Ectodermal cell (in vitro differentiated cells): ENCODE measurements around the gene SDC1.

Experiments used
- H3K27ac ChIP-seq: 2 replicates; pipeline ENCODE4 v1.7.0; 2013; ENCODE audit warnings: mild to moderate bottlenecking, low read depth, low read length; ENCODE audit not compliant: insufficient read depth, poor library complexity, severe bottlenecking
- H3K27me3 ChIP-seq: 2 replicates; pipeline ENCODE4 v1.7.0; 2013; ENCODE audit warnings: mild to moderate bottlenecking, low read length; ENCODE audit not compliant: insufficient read depth, control insufficient read depth, poor library complexity, severe bottlenecking
- H3K36me3 ChIP-seq: one replicate; pipeline ENCODE4 v1.7.0; 2013; ENCODE audit warnings: low read length; ENCODE audit not compliant: control insufficient read depth, insufficient read depth
- H3K4me1 ChIP-seq: one replicate; pipeline ENCODE4 v1.7.0; 2013; ENCODE audit warnings: low read length; ENCODE audit not compliant: control insufficient read depth, insufficient read depth
- H3K4me3 ChIP-seq: 2 replicates; pipeline ENCODE4 v1.7.0; 2013; ENCODE audit warnings: low read depth, low read length, control low read depth; ENCODE audit not compliant: insufficient read depth
- H3K9me3 ChIP-seq: 2 replicates; pipeline ENCODE4 v1.7.0; 2013; ENCODE audit warnings: mild to moderate bottlenecking, low read length, moderate library complexity; ENCODE audit not compliant: control insufficient read depth
- WGBS, 2 experiments: methylation state at CpG; one replicate each; pipeline ENCODE4 v1.1.7; 2013; ENCODE audit warnings: missing lambda C conversion rate in 2 of 2; 5-methylcytosine and 5-hydroxymethylcytosine counted together

SDC1 gene

DNA sequence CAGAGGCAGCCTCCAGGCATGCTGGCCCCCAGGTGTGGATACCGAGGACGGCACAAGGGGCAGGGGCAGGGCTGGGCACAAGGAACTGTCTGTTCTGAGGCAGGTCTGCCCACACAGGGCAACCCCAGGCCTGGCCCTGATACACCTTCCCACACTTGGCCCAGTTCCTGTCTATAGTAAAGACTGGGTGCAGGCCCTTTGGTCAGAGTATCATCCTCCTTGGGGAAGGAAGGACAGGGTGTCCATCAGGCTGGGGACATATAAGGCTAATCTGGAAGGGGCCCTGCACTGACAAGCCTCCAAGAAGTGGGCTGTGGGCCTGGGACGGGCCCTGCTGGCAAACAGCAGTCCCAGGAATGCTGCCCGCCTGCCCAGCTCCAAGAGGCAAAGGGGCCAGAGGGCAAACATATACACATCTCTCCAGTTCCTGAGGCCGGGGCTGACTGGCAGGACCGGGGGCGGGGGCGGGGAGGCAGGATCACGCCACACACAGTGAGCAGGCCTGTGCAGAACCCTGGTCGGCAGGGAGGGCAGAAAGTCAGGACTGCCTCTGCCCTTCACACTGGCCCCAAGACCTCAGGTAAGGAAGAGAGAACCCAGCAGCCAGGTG, 18.9 kb downstream of the SDC1 start:
- Histone ChIP-seq H3K27ac (no peak overlapping the region), H3K9me3 (no peaks in the 10 kb centered on the region), H3K27me3 (no peaks in the 10 kb centered on the region), H3K4me1 (peaks cover 1% of the 10 kb centered on the region), H3K36me3 (peaks cover 25% of the 10 kb centered on the region), H3K4me3 (no peak overlapping the region)
- WGBS, 2 experiments = 89 to 93% methylated on average over 10 of the region's 10 CpGs

DNA sequence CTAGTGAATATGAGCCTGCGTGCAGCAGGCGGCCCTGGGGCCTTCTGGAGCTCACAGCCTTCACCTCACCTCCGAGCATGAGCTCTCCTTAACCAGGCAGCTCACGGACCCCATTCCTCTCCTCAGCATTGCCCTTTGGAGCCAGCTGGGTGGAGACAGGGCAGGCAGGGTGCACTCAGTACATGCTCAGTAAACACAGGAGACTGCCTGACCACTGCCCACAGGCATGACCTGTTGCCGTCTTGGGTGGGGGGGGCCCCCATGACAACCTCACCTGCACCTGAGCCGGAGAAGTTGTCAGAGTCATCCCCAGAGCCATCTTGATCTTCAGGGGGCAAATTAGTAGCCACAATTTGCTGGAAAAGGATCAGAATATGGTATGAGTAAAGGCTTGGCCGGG, 19.9 kb downstream of the SDC1 start:
- Histone ChIP-seq H3K36me3 (peaks cover 25% of the 10 kb centered on the region), H3K4me1 (no peaks in the 10 kb centered on the region), H3K4me3 (no peak overlapping the region), H3K27me3 (no peaks in the 10 kb centered on the region), H3K9me3 (no peaks in the 10 kb centered on the region), H3K27ac (no peak overlapping the region)
- 80 to 81% methylated on average over 7 of the region's 7 CpGs for WGBS, 2 experiments

DNA sequence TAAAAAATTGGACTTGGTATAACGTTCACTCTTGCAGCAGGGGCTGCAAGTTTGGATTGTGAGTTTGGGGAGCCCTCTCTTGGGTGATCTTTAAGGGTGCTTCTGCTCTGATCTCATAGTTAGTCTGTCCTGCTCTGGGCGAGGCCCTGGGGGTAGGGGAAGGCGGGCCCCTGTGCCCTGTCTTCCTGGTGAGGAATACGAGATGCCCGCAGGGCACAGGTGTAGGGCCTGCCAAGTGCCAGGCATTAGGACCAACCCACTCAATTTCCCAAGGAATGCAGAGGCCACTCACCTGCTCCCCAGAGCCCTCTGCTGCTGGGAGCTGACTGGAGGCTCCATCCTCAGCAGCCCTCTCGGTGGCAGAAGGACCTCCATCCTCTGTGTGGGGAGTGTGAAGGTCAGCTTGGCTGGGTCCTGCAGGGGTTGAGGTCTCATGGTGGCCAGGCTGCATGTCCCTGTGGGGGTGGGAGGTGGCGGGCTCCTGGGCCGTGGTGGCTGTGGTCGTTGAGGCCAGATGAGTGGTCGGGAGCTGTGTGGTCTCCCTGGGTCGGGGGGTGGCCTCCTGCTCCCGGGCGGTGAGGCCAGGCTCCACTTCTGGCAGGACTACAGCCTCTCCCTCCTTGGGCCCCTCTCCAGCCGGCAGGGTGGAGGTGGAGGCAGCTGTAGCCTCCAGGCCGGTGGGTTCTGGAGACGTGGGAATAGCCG, 21.3 kb downstream of the SDC1 start:
- Histone ChIP-seq H3K27ac (no peak overlapping the region), H3K27me3 (no peaks in the 10 kb centered on the region), H3K9me3 (no peaks in the 10 kb centered on the region), H3K36me3 (peaks cover 25% of the 10 kb centered on the region), H3K4me3 (no peak overlapping the region), H3K4me1 (no peaks in the 10 kb centered on the region)
- 95 to 97% methylated on average over 17 of the region's 17 CpGs for WGBS, 2 experiments

DNA sequence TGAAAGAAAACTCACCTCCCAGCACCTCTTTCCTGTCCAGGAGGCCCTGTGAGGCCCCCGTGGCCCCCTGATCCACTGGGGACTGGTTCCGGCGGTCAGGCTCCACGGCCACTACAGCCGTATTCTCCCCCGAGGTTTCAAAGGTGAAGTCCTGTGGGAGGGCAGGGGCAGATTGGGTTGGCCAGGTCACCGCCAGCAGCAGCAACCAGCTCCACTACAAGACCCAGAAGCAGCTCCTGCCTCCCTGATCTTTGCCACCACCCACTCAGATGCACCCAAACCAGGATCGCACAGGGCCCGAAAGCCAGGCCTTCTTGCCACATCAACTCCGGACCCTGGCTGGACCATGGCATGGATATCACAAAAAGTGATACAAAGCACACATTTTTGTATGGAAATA, 21.9 kb downstream of the SDC1 start:
- Histone ChIP-seq H3K36me3 (peaks cover 25% of the 10 kb centered on the region), H3K27me3 (no peaks in the 10 kb centered on the region), H3K4me3 (no peak overlapping the region), H3K27ac (no peak overlapping the region), H3K9me3 (no peaks in the 10 kb centered on the region), H3K4me1 (no peaks in the 10 kb centered on the region)
- 93 to 97% methylated on average over 10 of the region's 10 CpGs for WGBS, 2 experiments

DNA sequence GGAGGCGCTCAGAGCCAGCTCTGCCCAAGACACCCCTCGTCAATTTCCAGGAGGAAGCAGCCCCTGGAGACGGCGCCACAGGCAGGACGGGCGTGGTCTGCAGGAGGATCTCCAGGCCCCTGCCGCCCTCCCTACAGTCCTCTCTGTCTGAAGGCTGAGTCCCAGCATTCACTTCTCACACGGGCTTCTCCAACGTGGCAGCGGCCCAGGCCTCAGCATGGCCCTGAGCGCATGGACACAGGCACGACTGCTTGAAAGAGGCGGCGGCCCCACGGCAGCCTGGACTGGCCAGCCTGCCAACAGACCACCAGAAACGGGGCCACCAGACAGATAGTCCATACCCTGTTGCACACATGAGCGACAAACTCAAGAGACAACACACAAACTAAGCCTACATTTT, 23.3 kb downstream of the SDC1 start:
- Histone ChIP-seq H3K9me3 (no peaks in the 10 kb centered on the region), H3K27me3 (no peaks in the 10 kb centered on the region), H3K4me1 (no peaks in the 10 kb centered on the region), H3K4me3 (no peak overlapping the region), H3K36me3 (peaks cover 25% of the 10 kb centered on the region), H3K27ac (no peak overlapping the region)
- 94 to 95% methylated on average over 17 of the region's 17 CpGs for WGBS, 2 experiments

DNA sequence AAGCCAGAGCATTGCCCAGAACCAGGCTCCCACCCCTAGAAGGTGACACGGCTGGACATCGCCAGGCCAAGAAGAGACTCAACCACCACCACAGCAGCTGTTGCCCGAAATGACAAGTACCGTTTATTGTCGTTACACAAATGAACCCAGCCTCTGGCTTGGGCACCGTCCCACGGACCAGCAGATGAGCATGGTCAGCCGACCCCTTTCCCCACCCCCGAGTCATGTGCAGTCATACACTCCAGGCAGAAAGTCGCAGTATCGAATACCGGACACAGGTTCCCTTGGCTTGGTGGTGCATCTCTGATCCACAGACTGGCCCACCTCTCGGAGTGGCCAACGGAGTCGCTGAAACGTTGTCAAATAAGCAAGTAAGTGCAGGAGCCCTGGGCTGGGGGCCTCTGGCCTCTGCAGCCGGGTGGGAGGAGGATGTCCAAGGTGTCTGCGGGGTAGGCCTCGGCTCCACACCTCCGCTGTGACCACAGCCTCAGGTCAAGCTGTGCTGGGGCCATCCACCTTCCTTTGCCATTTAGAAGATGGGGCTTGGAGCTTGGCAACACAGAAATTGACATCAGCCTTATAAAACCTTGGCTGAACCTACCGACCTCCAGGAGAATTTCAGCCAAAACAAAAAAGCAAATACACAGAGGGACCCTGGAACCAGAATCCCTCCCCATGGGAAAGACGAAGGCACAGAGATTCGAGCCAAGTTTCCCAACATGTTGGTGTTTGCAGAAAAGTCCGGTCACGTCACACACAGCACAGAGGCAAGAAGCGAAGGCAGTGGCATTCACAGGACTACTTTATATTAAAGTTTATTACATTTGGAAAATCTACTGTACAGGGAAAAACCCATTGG, 24.0 kb downstream of the SDC1 start:
- H3K9me3 ChIP-seq = no peaks in the 10 kb centered on the region
- 95 to 96% methylated on average over 26 of the region's 26 CpGs for WGBS, 2 experiments
- peaks cover 25% of the 10 kb centered on the region for H3K36me3 ChIP-seq
- H3K4me3 ChIP-seq = no peak overlapping the region
- no peak overlapping the region for H3K27ac ChIP-seq
- H3K4me1 ChIP-seq = no peaks in the 10 kb centered on the region
- H3K27me3 ChIP-seq = no peaks in the 10 kb centered on the region

DNA sequence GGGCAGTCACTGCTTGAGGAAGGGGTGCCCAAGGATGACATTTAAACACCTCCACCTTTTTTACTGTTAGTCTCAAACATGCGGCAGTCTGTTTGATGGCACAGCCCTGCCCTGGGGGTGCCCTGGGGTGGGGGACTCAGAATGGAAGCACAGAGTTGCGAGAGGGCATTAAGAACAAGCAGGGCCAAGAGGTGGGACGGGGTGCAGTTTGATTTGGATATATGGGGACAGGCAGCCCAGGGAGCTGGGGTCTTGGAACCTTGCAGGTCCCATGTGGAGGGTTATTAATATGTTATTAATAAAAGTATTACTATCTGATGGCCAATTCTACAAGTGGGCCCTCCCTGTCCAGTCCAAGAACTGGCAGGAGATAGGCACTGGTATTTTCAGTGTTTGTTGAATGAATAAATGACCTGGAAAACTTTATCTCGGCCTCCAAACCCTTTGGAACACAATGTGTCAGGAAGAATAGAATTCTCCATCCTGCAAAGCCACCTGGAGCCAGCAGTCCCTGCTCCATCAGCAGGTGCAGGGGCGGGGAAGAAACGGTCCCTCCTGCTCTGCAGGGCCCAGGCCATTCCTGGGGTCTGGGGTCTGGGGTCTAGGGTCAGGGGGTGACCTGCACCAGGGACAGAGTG, 25.2 kb downstream of the SDC1 start:
- no peaks in the 10 kb centered on the region for H3K4me1 ChIP-seq
- H3K9me3 ChIP-seq = no peaks in the 10 kb centered on the region
- peaks cover 25% of the 10 kb centered on the region for H3K36me3 ChIP-seq
- WGBS, 2 experiments = 93 to 94% methylated on average over 6 of the region's 6 CpGs
- no peak overlapping the region for H3K27ac ChIP-seq
- no peak overlapping the region for H3K4me3 ChIP-seq
- no peaks in the 10 kb centered on the region for H3K27me3 ChIP-seq

DNA sequence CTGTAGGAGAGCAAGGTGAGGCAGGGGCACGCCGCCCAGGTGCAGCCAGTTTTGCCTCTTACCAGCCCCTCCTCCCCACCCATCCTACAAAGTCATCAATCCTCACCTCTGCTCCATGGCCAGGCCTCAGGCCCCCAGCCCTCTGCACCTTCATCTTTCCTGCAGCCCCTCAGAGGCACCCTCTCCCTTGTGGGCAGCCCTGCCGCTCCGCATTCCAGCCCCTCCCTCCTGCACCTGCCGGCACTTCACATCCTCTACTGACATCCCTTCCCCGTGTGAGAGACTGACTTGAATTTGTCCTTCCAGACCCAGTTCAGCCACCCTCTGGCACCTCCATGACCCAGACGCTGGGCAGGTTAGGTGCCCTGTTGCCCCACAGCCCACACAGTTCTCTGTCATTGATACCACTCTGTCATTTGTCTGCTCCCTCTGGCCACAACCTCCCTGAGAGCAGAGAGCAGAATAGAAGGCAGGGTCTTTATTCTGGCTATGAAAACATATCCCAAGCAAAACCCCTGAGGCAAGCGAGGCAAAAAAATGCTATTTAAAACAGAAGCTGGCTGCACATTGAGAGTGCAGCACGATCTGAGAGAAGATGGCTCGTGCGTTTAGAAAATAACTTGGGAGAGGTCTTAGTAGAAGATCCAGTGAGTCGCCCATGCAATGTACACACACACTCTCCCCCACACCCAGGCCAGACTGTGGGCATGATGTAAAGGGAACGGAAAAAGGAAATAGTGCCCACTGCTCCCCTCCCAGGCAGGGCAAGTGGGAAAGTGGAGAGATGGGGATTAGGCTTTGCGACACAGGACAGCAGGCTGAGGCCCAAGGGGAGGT, 25.9 kb downstream of the SDC1 start:
- Histone ChIP-seq H3K27me3 (no peaks in the 10 kb centered on the region), H3K36me3 (peaks cover 24% of the 10 kb centered on the region), H3K27ac (no peak overlapping the region), H3K4me1 (no peaks in the 10 kb centered on the region), H3K4me3 (no peak overlapping the region), H3K9me3 (no peaks in the 10 kb centered on the region)
- 79 to 80% methylated on average over 13 to 14 of the region's 14 CpGs for WGBS, 2 experiments

DNA sequence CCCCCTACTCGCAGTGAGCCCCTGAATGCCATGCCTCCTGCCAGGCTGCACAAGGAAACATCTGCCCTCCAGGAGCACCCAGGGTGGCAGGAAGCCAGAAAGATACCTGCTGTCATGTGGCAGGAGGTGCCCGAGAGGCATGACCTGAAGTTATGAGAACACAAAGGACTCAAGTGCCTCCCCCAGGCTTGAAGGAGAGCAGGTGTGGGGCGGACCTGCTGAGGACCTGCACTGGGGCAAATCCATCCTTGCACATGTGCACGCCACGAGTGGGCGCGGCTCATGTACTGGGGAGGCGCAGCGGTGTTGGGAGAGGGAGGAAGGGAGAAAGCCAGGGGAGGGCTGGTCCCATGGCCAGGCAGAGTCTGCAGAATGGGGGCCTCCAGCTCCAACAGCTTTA, 26.9 kb downstream of the SDC1 start:
- no peaks in the 10 kb centered on the region for H3K9me3 ChIP-seq
- H3K27ac ChIP-seq = no peak overlapping the region
- H3K36me3 ChIP-seq = peaks cover 13% of the 10 kb centered on the region
- no peaks in the 10 kb centered on the region for H3K4me1 ChIP-seq
- WGBS, 2 experiments = 95% methylated on average over 9 of the region's 9 CpGs
- H3K4me3 ChIP-seq = no peak overlapping the region
- H3K27me3 ChIP-seq = no peaks in the 10 kb centered on the region
